SJCRH30 (cell line): ENCODE measurements around the gene DPH5. TPM values are rescaled to one million over a fixed set of nuclear protein-coding genes. Genes with fewer than 3 reads are reported as not detected.
"Not testable (repeated sequence)": the region's sequence is repeated elsewhere in the genome, so short reads cannot be mapped to it uniquely, and the experiment has no call there.

Experiments
- DNase-seq, 2 experiments: peaks; one replicate each; pipeline ENCODE4 v3.0.0-alpha.2; 2015 to 2020
- H3K27ac ChIP-seq: fragments of 250-450 bp; sonication (Bioruptor Pico); 2 replicates; pipeline ENCODE4 v1.5.1; 2020; ENCODE audit warnings: mild to moderate bottlenecking, moderate library complexity
- H3K27me3 ChIP-seq: fragments of 250-450 bp; sonication (Bioruptor Pico); 2 replicates; pipeline ENCODE4 v1.5.1; 2020; ENCODE audit warnings: mild to moderate bottlenecking, moderate library complexity
- H3K36me3 ChIP-seq: fragments of 250-450 bp; sonication (Bioruptor Pico); 2 replicates; pipeline ENCODE4 v1.5.1; 2020; ENCODE audit warnings: mild to moderate bottlenecking, moderate library complexity
- H3K4me1 ChIP-seq: fragments of 250-450 bp; sonication (Bioruptor Pico); 2 replicates; pipeline ENCODE4 v1.5.1; 2020; ENCODE audit warnings: mild to moderate bottlenecking, moderate library complexity
- H3K4me3 ChIP-seq: fragments of 250-450 bp; sonication (Bioruptor Pico); 2 replicates; pipeline ENCODE4 v1.5.1; 2020; ENCODE audit warnings: mild to moderate bottlenecking, moderate library complexity
- H3K9me3 ChIP-seq: fragments of 250-450 bp; sonication (Bioruptor Pico); replicated peaks from 2 replicates; pipeline ENCODE4 v1.5.1; 2020; ENCODE audit warnings: mild to moderate bottlenecking, moderate library complexity
- total RNA-seq: library from RNA; depleted of rRNA; stranded (reverse); fragments of >200 nt; shearing (Covaris generic); gene quantifications from 2 replicates; pipeline ENCODE4 v1.2.3, GENCODE V29; 2014; rRNA removed

DPH5 gene
- total RNA-seq, 1 experiment from 2014 or later, result 41.4 TPM

GRCh38 chr1:100949515-100950158 lies 75.9 kb downstream of the DPH5 start:
- H3K4me3 ChIP-seq, H3K27me3 ChIP-seq, H3K27ac ChIP-seq, H3K9me3 ChIP-seq, DNase-seq: not testable (repeated sequence)
- Histone ChIP-seq H3K36me3 (peaks cover 18% of the 10 kb centered on the region; the same call in 1 of the 2 replicates), H3K4me1 (peaks cover 16% of the 10 kb centered on the region)

- H3K36me3 ChIP-seq, result peaks cover 16% of the 10 kb centered on the region; the same call in 1 of the 2 replicates
- not testable (repeated sequence) for H3K4me3 ChIP-seq, H3K9me3 ChIP-seq, H3K27me3 ChIP-seq, DNase-seq, H3K27ac ChIP-seq
- H3K4me1 ChIP-seq, result peaks cover 16% of the 10 kb centered on the region
Observed at GRCh38 chr1:100948721-100949405, 76.7 kb downstream of the DPH5 start.

DNA sequence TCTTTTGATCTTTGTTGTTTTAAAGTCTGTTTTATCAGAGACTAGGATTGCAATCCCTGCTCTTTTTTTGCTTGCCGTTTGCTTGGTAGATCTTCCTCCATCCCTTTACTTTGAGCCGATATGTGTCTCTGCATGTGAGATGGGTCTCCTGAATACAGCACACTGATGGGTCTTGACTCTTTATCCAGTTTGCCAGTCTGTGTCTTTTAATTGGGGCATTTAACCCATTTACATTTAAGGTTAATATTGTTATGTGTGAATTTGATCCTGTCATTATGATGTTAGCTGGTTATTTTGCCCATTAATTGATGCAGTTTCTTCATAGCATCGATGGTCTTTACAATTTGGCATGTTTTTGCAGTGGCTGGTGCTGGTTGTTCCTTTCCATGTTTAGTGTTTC lies 77.8 kb downstream of the DPH5 start:
- H3K27me3 ChIP-seq, H3K9me3 ChIP-seq, DNase-seq, H3K4me3 ChIP-seq, H3K27ac ChIP-seq: not testable (repeated sequence)
- peaks cover 16% of the 10 kb centered on the region for H3K4me1 ChIP-seq
- H3K36me3 ChIP-seq, result peaks cover 20% of the 10 kb centered on the region; the same call in 1 of the 2 replicates

DNA sequence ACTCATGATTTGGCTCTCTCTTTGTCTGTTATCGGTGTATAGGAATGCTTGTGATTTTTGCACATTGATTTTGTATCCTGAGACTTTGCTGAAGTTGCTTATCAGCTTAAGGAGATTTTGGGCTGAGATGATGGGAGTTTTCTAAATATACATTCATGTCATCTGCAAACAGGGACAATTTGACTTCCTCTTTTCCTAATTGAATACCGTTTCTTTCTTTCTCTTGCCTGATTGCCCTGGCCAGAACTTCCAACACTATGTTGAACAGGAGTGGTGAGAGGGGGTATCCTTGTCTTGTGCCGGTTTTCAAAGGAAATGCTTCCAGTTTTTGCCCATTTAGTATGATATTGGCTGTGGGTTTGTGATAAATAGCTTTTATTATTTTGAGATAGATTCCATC lies 79.5 kb downstream of the DPH5 start:
- H3K27ac ChIP-seq, DNase-seq, H3K9me3 ChIP-seq, H3K4me3 ChIP-seq, H3K27me3 ChIP-seq: not testable (repeated sequence)
- Histone ChIP-seq H3K4me1 (peaks cover 11% of the 10 kb centered on the region), H3K36me3 (peaks cover 11% of the 10 kb centered on the region; the same call in 1 of the 2 replicates)

DNA sequence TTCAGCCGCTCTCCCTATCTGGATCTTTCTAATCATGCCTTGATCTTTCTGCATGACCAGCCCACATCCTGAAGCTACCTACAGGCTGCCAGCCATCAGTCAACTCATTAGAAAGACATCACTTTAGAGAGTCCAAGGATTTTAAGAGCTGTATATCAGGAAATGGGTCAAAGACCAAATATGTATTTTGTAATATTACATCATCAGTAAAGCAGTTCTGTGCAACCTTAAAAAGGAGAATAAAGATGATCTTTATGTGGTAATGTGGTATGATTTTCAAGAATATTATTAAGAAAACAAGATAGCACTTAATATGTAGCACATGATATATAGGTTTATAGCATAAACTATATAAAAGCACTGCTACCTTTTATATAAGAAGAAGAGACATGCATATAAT lies 82.1 kb downstream of the DPH5 start:
- Histone ChIP-seq H3K36me3 (peaks cover 17% of the 10 kb centered on the region), H3K27ac (no peak overlapping the region), H3K4me1 (no peaks in the 10 kb centered on the region), H3K27me3 (no peaks in the 10 kb centered on the region), H3K4me3 (no peak overlapping the region), H3K9me3 (peaks cover 2% of the 10 kb centered on the region; the same call in 1 of the 2 replicates)
- no peak for DNase-seq

DNA sequence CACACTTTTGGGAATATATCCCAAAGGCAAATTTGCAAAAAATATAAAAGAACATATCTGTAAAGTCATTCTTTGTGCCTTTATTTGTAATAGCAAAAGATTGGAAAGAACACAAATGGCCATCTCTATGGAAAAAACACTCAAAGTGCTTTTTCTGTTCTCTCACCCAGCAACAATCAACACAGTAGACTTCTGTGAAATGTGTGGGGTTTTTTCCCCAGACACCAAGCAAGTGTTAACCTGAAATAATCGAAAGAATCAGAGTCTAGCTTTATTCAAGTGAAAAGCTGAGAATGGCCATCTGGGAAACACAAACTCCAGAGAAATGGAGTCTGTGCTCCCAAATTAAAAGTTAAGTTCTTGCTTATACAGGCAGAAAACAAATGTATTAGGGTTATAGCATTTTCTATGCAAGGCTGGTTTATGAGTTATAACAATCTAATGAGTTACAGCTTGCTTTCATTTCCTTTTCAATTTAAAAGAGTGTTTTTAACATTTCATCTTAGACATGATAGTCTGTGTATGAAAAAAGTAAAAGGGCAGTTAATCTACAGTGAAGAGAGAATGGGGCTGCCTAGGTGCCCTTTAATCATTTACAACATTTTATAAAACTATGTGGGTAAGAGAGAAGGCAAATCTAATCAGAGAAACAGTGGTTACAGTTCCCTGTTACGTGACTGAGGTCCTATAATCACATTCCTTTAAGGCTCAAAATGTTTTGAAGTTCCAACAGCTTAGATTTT lies 83.1 kb downstream of the DPH5 start:
- no peaks in the 10 kb centered on the region for H3K4me1 ChIP-seq
- H3K27ac ChIP-seq, result no peak overlapping the region
- H3K9me3 ChIP-seq, result peaks cover 5% of the 10 kb centered on the region; the same call in 1 of the 2 replicates
- H3K27me3 ChIP-seq, result no peaks in the 10 kb centered on the region
- DNase-seq, result no peak
- no peak overlapping the region for H3K4me3 ChIP-seq
- H3K36me3 ChIP-seq, result peaks cover 26% of the 10 kb centered on the region

- no peaks in the 10 kb centered on the region for H3K4me1 ChIP-seq
- H3K36me3 ChIP-seq, result peaks cover 30% of the 10 kb centered on the region
- no peak overlapping the region for H3K4me3 ChIP-seq
- no peak for DNase-seq
- peaks cover 6% of the 10 kb centered on the region; the same call in 1 of the 2 replicates for H3K9me3 ChIP-seq
- no peaks in the 10 kb centered on the region for H3K27me3 ChIP-seq
- H3K27ac ChIP-seq, result no peak overlapping the region
Observed at GRCh38 chr1:100941580-100942216, 83.9 kb downstream of the DPH5 start.

GRCh38 chr1:100941098-100941527 lies 84.5 kb downstream of the DPH5 start:
- H3K27me3 ChIP-seq, result no peaks in the 10 kb centered on the region
- peaks cover 36% of the 10 kb centered on the region for H3K36me3 ChIP-seq
- H3K9me3 ChIP-seq, result peaks cover 6% of the 10 kb centered on the region; the same call in 1 of the 2 replicates
- H3K4me1 ChIP-seq, result no peaks in the 10 kb centered on the region
- H3K27ac ChIP-seq, result no peak overlapping the region
- no peak for DNase-seq
- H3K4me3 ChIP-seq, result no peak overlapping the region

Other genes with a start within 250 kb of the DPH5 start
- 43.5 and 50.6 TPM in 2 replicates for gene EXTL2, start 130.9 kb downstream of the DPH5 start, total RNA-seq
- gene SLC30A7, start 129.7 kb downstream of the DPH5 start, total RNA-seq, result 24.8 and 28.8 TPM in 2 replicates
- 21.6 and 22.4 TPM in 2 replicates for gene S1PR1, start 211.2 kb upstream of the DPH5 start, total RNA-seq